Hair follicular keratinocyte (primary cell): ENCODE results near the gene IFNGR1. TPM values are rescaled to one million over a fixed set of nuclear protein-coding genes. Genes with fewer than 3 reads are reported as not detected.

Experiments used
- total RNA-seq: library from RNA; depleted of rRNA; stranded (reverse); fragments of >200 nt; gene quantifications from 2 replicates; pipeline ENCODE4 v1.2.3, GENCODE V29; 2015

IFNGR1 gene
- 52.5 and 61.8 TPM in 2 replicates for total RNA-seq

DNA sequence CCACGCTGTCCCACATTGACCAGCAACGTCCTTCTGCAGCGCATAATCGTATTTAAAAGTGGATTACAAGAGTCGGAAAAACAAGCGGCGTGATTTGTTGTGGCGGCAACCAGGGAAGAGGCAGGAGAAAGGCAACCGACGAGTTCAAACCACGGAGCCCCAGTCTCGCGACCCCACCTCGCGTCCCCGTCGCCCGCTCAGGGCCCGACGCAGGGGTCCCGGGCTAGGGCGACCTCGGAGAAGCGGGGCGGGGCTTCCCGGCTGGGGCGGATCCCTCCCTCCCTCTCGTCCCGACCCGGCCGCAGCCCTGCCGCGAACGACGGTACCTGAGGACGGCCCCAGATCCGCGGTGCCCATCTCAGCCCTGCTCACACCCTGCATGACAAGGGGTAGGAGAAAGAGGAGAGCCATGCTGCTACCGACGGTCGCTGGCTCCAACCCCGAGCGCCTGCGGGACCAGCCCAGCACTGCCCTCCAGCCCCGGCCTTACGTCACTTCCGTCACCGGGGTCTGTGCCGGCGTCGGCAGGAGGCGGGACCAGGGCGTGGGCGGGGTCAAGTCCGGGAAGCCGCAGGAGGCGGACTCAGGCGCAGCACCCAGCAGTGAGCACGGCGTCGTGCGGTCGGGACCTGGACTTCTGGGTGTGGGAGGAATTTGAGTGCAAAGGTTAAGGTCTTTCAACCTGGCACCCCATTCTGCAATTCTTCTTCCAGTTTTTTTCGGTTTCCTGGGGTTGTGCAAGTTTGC is at the start of gene IFNGR1:
IFNGR1 (minus strand) TSS at position 469 of the 747 bp plus-strand sequence; CDS start at position 411, 58 bp downstream.

DNA sequence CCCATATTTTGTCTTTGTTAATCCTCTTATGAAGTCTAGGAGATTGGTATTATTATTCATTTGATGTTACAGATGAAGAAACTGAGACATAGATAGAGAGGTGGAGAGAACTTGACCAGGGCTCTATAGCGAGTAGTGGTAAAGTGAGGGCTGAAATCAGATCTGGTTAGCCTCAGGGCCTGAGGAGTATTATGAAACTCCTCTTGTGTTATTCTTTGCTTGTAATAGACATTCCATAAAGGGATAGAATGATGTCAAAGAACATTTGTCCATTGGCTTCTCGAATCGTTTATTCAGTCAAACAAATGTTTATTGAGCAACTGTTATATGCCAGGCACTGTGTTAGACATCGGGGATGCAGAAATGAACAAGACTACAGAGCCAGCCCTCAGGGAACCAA is 45.7 kb downstream of the IFNGR1 start, which contains the start of gene IL22RA2:
IL22RA2 (minus strand) TSS at position 144 of the 400 bp plus-strand sequence. CDS start 11,895 bp downstream, outside the sequence.

Other genes starting within 250 kb of the IFNGR1 start
- 1.0 and 2.0 TPM in 2 replicates for gene IL20RA, start 174.4 kb downstream of the IFNGR1 start, total RNA-seq
- not detected in 2 replicates for gene IL22RA2, start 45.7 kb downstream of the IFNGR1 start, total RNA-seq